Measurements from ENCODE around the gene KNCN.

DNA sequence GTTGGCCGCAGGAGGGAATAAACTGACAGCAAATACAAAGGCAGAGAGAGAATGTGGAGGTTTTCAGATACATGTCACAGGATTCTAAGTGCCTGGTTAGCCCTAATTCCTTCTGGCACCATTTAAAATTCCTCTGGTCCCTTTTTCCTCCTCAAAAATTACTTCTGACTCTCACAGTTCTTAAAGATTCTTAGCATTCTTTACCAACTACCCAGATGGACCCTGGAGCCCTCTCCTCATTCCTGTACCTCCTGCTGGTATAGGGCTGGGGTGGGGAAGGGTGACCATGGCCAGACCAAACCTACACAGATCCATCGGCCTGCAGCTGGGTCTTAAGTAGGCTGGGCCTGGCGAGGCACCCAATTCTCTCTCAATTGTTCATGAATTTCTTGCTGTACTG, 45.4 kb upstream of the KNCN start:
- TF ChIP-seq, protein P1, sequence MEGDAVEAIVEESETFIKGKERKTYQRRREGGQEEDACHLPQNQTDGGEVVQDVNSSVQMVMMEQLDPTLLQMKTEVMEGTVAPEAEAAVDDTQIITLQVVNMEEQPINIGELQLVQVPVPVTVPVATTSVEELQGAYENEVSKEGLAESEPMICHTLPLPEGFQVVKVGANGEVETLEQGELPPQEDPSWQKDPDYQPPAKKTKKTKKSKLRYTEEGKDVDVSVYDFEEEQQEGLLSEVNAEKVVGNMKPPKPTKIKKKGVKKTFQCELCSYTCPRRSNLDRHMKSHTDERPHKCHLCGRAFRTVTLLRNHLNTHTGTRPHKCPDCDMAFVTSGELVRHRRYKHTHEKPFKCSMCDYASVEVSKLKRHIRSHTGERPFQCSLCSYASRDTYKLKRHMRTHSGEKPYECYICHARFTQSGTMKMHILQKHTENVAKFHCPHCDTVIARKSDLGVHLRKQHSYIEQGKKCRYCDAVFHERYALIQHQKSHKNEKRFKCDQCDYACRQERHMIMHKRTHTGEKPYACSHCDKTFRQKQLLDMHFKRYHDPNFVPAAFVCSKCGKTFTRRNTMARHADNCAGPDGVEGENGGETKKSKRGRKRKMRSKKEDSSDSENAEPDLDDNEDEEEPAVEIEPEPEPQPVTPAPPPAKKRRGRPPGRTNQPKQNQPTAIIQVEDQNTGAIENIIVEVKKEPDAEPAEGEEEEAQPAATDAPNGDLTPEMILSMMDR (IDR thresholded peaks at IDR 0.05): no peak
- TF ChIP-seq EZH2 (IDR thresholded peaks at IDR 0.05): no peak
